ENCODE measurements around the gene MDP1.
"Not testable (repeated sequence)": the region's sequence is repeated elsewhere in the genome, so short reads cannot be mapped to it uniquely, and the experiment has no call there.

Gene MDP1

DNA sequence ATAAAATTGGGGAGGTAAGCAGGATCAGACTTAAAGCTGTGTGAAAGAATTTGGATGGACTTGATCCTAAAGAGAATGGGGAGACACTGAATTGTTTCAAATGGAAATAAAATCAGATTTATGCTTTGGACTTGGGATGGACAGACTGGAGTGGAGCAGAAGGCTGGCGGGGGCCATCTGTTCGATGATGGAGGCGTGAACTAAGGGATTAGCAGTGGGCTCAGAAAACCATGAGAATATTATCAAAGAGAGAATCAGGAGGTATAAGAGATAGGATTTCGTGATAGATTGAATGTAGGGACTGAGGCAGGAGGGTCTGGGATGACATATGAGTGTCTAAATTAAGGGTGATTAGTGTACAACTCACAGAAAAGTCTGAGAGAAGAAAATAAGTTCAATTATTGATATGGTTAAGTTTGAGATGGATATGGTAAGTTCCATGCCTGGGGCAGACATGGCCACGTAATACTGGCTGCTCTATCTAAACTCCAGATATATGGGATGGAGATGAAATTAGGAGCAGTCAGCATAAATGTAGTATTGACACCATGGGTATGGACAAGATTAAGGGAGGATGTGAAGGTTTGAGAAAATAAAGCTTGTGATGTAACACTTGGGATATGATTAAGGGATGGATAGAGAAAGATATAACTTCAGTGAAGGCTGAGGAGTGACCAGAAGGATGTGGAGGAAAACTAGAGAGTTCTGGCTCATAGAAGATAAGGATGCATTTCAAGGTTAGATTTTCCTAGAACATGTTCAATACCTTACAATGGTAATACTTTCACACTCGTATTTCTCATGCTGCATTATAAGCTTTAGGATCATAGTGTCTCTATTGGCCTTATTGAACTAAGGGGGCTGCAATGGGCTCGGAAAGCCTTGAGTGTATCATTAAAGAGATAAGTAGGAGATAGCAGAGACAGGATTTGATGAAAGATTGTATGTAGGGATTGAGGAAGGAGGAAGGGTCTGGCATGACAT lies 11.4 kb downstream of the MDP1 start:
- Histone ChIP-seq H3K4me1 (ENCODE audit: insufficient read depth, insufficient read length) (peaks cover 2% of the 10 kb centered on the region), H3K27me3 (ENCODE audit: insufficient read depth, insufficient read length) (no peaks in the 10 kb centered on the region), H3K36me3 (ENCODE audit: insufficient read depth, insufficient read length, low read length) (peaks cover 51% of the 10 kb centered on the region), H3K9me3 (ENCODE audit: insufficient read depth, low read length) (peaks cover 18% of the 10 kb centered on the region), H3K4me3 (ENCODE audit: insufficient read length, low read depth) (no peak overlapping the region), H3K9ac (ENCODE audit: insufficient read length, low read depth) (no peak overlapping the region)
- TF ChIP-seq ZNF274 (IDR thresholded peaks at IDR 0.05; ENCODE audit: low read depth, low read length) (no peak), SUZ12 (IDR thresholded peaks at IDR 0.05; ENCODE audit: extremely low read depth, insufficient read depth, insufficient read length) (no peak), YY1 (IDR thresholded peaks at IDR 0.05; ENCODE audit: insufficient read depth, insufficient read length) (no peak)
- no peak for DNase-seq (ENCODE audit: low read depth, low spot score)

DNA sequence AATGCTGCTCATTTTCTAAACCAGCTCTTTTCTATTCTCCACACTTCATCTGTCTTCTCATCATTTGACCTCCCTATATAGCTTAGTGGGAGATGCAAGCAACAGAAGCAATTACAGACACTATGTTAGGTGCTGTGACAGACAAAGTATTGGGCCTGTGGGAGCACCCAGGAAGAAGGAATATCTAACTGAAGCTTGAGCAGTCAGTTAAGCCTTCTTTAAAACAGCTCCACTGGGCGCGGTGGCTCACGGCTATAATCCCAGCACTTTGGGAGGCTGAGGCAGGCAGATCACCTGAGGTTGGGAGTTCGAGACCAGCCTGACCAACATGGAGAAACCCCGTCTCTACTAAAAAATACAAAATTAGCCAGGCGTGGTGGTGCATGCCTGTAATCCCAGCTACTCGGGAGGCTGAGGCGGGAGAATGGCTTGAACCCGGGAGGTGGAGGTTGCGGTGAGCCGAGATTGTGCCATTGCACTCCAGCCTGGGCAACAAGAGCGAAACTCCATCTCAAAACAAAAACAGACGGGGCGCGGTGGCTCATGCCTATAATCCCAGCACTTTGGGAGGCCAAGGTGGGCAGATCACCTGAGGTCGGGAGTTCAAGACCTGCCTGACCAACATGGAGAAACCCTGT lies 12.5 kb downstream of the MDP1 start:
- peaks cover 24% of the 10 kb centered on the region for H3K9me3 ChIP-seq (ENCODE audit: insufficient read depth, low read length)
- H3K4me3 ChIP-seq (ENCODE audit: insufficient read length, low read depth); H3K9ac ChIP-seq (ENCODE audit: insufficient read length, low read depth); DNase-seq (ENCODE audit: low read depth, low spot score); H3K4me1 ChIP-seq (ENCODE audit: insufficient read depth, insufficient read length); H3K27me3 ChIP-seq (ENCODE audit: insufficient read depth, insufficient read length): not testable (repeated sequence)
- H3K36me3 ChIP-seq (ENCODE audit: insufficient read depth, insufficient read length, low read length), result peaks cover 49% of the 10 kb centered on the region

DNA sequence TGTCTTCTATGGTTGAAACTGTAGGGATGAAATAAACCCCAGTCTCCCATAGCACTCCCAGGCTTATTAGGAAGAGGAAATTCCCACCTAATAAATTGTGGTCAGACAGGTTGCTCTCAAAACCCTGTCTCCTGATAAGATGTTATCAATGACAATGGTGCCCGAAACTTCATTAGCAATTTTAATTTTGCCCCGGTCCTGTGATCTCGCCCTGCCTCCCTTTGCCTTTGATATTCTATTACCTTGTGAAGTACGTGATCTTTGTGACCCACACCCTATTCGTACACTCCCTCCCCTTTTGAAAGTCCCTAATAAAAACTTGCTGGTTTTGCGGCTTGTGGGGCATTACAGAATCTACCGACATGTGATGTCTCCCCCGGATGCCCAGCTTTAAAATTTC lies 13.3 kb downstream of the MDP1 start:
- DNase-seq (ENCODE audit: low read depth, low spot score); H3K9ac ChIP-seq (ENCODE audit: insufficient read length, low read depth): not testable (repeated sequence)
- H3K36me3 ChIP-seq (ENCODE audit: insufficient read depth, insufficient read length, low read length), result peaks cover 40% of the 10 kb centered on the region

DNA sequence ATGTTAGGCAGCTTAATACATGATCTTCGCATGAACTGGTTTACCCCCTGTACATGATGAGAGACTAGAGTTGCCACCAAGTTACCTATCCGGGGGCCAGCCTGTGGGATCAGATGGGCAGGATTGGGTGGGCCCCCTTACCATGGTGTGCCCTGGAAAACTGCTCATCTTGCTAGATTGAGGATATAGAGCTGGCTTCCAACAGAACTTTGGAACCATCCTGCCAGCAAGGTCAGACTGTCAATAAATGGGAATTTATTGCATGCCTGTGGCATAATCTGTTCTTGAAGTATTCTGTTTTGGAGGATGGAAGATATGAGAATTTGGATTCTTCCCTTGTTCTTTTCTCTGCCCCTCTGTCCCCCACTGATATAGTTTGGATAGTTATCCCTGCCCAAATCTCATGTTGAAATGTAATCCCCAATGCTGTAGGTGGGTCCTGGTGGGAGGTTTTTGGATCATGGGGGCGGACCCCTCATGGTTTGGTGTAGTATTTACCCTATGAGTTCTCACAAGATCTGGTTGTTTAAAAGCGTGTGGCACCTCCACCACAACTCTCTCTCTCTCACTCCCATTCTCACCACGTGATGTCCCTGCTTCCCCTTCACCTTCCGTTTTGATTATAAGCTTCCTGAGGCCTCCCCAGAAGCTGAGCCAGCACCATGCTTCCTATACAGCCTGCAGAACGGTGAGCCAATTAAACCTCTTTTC lies 16.9 kb downstream of the MDP1 start:
- no peak for DNase-seq (ENCODE audit: low read depth, low spot score)
- TF ChIP-seq ZNF274 (IDR thresholded peaks at IDR 0.05; ENCODE audit: low read depth, low read length) (no peak), SUZ12 (IDR thresholded peaks at IDR 0.05; ENCODE audit: extremely low read depth, insufficient read depth, insufficient read length) (no peak), YY1 (IDR thresholded peaks at IDR 0.05; ENCODE audit: insufficient read depth, insufficient read length) (no peak)

More for the DNA sequence above, 13.3 kb downstream of the MDP1 start:
- not testable (repeated sequence) for H3K27me3 ChIP-seq (ENCODE audit: insufficient read depth, insufficient read length); H3K4me1 ChIP-seq (ENCODE audit: insufficient read depth, insufficient read length); H3K4me3 ChIP-seq (ENCODE audit: insufficient read length, low read depth)
- peaks cover 24% of the 10 kb centered on the region for H3K9me3 ChIP-seq (ENCODE audit: insufficient read depth, low read length)

DNA sequence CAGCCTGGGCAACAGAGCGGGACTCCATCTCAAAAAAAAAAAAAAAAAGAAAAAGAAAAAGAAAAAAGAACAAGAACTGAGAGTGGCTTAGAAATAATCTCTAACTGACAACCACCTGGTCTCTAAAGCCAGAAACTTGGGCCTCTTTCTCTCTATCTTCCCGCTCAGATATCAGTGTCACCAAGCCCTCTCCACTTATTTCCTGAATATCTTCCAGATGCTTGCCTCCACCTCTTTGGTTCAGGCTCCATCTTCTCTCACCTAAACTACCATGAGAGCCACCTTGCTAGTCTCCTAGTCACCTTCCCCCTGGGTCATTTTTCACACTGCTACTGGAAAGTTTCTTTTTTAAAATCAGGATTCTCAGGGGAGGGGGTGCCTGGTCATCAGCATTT lies 18.8 kb downstream of the MDP1 start:
- Histone ChIP-seq H3K36me3 (ENCODE audit: insufficient read depth, insufficient read length, low read length) (peaks cover 35% of the 10 kb centered on the region), H3K4me3 (ENCODE audit: insufficient read length, low read depth) (no peak overlapping the region), H3K27me3 (ENCODE audit: insufficient read depth, insufficient read length) (no peaks in the 10 kb centered on the region), H3K4me1 (ENCODE audit: insufficient read depth, insufficient read length) (no peaks in the 10 kb centered on the region), H3K9me3 (ENCODE audit: insufficient read depth, low read length) (peaks cover 24% of the 10 kb centered on the region), H3K9ac (ENCODE audit: insufficient read length, low read depth) (no peak overlapping the region)
- DNase-seq (ENCODE audit: low read depth, low spot score), result no peak
- no peak for TF ChIP-seq YY1 (IDR thresholded peaks at IDR 0.05; ENCODE audit: insufficient read depth, insufficient read length)

More for the DNA sequence above, 16.9 kb downstream of the MDP1 start:
- Histone ChIP-seq H3K27me3 (ENCODE audit: insufficient read depth, insufficient read length) (no peaks in the 10 kb centered on the region), H3K36me3 (ENCODE audit: insufficient read depth, insufficient read length, low read length) (peaks cover 24% of the 10 kb centered on the region), H3K9ac (ENCODE audit: insufficient read length, low read depth) (no peak overlapping the region), H3K4me1 (ENCODE audit: insufficient read depth, insufficient read length) (no peaks in the 10 kb centered on the region), H3K4me3 (ENCODE audit: insufficient read length, low read depth) (no peak overlapping the region), H3K9me3 (ENCODE audit: insufficient read depth, low read length) (peaks cover 24% of the 10 kb centered on the region)

DNA sequence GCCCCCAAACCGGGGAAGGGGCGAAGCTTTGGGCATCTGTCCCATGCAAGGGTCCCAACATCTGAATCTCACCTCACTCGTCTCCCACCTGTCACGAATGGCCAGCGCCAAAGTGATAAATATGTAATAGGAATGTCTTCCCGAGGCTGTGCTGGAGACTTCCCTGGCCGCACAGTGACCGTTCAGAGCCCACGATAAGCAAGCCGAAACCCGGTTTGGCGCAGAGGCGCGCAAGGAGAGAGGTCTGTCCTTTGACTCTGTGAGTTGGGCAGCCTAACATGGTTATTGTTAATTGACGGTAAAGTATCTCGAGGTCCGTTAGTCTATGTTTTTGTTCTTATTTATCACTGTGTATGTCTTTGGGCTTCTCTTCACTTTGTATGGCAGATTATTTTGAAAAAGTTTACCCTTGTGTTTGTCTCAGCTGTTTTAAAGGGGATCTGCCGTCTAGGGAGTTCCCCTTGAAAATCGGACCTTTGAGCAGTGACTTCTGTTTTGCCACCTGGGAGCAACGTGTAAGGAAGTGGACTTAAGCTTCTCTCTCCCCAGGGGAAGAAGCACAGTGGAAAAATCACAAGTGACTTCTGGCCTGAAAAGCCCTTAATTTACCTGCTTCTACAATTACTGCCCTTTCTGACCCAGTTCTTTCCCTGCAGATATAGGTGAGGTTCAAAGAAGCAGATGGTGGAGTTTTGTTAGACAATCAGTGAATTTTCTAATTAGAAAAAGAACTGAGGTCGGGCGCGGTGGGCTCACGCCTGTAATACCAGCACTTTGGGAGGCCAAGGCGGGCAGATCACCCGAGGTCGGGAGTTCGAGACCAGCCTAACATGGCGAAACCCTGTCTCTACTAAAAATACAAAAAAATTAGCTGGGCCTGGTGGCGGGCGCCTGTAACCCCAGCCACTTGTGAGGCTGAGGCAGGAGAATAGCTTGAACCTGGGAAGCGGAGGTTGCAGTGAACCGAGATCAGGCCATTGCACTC lies 19.5 kb downstream of the MDP1 start:
- H3K9ac ChIP-seq (ENCODE audit: insufficient read length, low read depth), result peak overlapping the region; percentile 75
- peaks cover 19% of the 10 kb centered on the region for H3K9me3 ChIP-seq (ENCODE audit: insufficient read depth, low read length)
- no peaks in the 10 kb centered on the region for H3K4me1 ChIP-seq (ENCODE audit: insufficient read depth, insufficient read length)
- DNase-seq (ENCODE audit: low read depth, low spot score), result no peak
- H3K36me3 ChIP-seq (ENCODE audit: insufficient read depth, insufficient read length, low read length), result peaks cover 35% of the 10 kb centered on the region
- H3K27me3 ChIP-seq (ENCODE audit: insufficient read depth, insufficient read length), result no peaks in the 10 kb centered on the region
- no peak for TF ChIP-seq SUZ12 (IDR thresholded peaks at IDR 0.05; ENCODE audit: extremely low read depth, insufficient read depth, insufficient read length)
- TF ChIP-seq YY1 (IDR thresholded peaks at IDR 0.05; ENCODE audit: insufficient read depth, insufficient read length), result no peak
- TF ChIP-seq ZNF274 (IDR thresholded peaks at IDR 0.05; ENCODE audit: low read depth, low read length), result no peak
- peak overlapping the region; percentile 72 for H3K4me3 ChIP-seq (ENCODE audit: insufficient read length, low read depth)

All from NT2/D1 (cell line).